G401 (cell line): ENCODE measurements around the gene ADK. TPM values are rescaled to one million over a fixed set of nuclear protein-coding genes. Genes with fewer than 3 reads are reported as not detected.

Source experiments
- DNase-seq: peaks from one replicate; pipeline ENCODE4 v3.0.0-alpha.2; 2015; ENCODE audit warnings: low spot score
- in situ Hi-C: cut with HindIII; loops from 2 replicates; pipeline ENCODE4 v1.10.0; 2016; ENCODE audit warnings: low sequenced_read_pairs, mixed read lengths
- total RNA-seq: library from RNA; depleted of rRNA; stranded (reverse); fragments of >200 nt; shearing (Covaris generic); gene quantifications from 2 replicates; pipeline ENCODE4 v1.2.3, GENCODE V29; 2014

Gene ADK
- total RNA-seq, 1 experiment from 2014 or later, result 99.5 TPM

- in situ Hi-C loops, result no loop called here
- DNase-seq, result no peak
Observed at GRCh38 chr10:74705358-74705980, 554.4 kb downstream of the ADK start.

- in situ Hi-C loops, result no loop called here
- DNase-seq, result no peak
Observed at GRCh38 chr10:74706966-74707365, 555.9 kb downstream of the ADK start.

GRCh38 chr10:74708246-74708645 is 557.2 kb downstream of the ADK start:
- DNase-seq, result no peak

GRCh38 chr10:74718208-74718607 is 567.2 kb downstream of the ADK start:
- no peak for DNase-seq
- in situ Hi-C loops, result no loop called here

More at GRCh38 chr10:74708246-74708645, 557.2 kb downstream of the ADK start:
- in situ Hi-C loops, result no loop called here

- in situ Hi-C loops, result no loop called here
Observed at GRCh38 chr10:74728225-74728624, 577.2 kb downstream of the ADK start.

GRCh38 chr10:74730246-74730645 is 579.2 kb downstream of the ADK start:
- no peak for DNase-seq
- in situ Hi-C loops, result no loop called here

More at GRCh38 chr10:74728225-74728624, 577.2 kb downstream of the ADK start:
- DNase-seq, result no peak

GRCh38 chr10:74733612-74734011 is 582.6 kb downstream of the ADK start:
- in situ Hi-C loops, result no loop called here

GRCh38 chr10:74736029-74736428 is 585.0 kb downstream of the ADK start:
- in situ Hi-C loops, result no loop called here
- DNase-seq, result no peak

More at GRCh38 chr10:74733612-74734011, 582.6 kb downstream of the ADK start:
- DNase-seq, result no peak

- in situ Hi-C loops, result no loop called here
- DNase-seq, result no peak
Observed at GRCh38 chr10:74738052-74738451, 587.0 kb downstream of the ADK start.

- in situ Hi-C loops, result no loop called here
- DNase-seq, result no peak
Observed at GRCh38 chr10:74738542-74738941, 587.5 kb downstream of the ADK start.

GRCh38 chr10:74738985-74739567 is 588.1 kb downstream of the ADK start:
- peak; percentile 12 for DNase-seq
- in situ Hi-C loops, result no loop called here

- DNase-seq, result no peak
- in situ Hi-C loops, result no loop called here
Observed at GRCh38 chr10:74743401-74743800, 592.4 kb downstream of the ADK start.

- in situ Hi-C loops, result no loop called here
- no peak for DNase-seq
Observed at GRCh38 chr10:74745449-74745848, 594.4 kb downstream of the ADK start.

GRCh38 chr10:74746813-74747212 is 595.8 kb downstream of the ADK start:
- DNase-seq, result no peak
- in situ Hi-C loops, result no loop called here

GRCh38 chr10:74748468-74749031 is 597.5 kb downstream of the ADK start:
- no peak for DNase-seq
- in situ Hi-C loops, result no loop called here

GRCh38 chr10:74750848-74751274 is 599.8 kb downstream of the ADK start:
- in situ Hi-C loops, result no loop called here

GRCh38 chr10:74752371-74753040 is 601.5 kb downstream of the ADK start:
- in situ Hi-C loops, result no loop called here
- no peak for DNase-seq

More at GRCh38 chr10:74750848-74751274, 599.8 kb downstream of the ADK start:
- DNase-seq, result no peak

- in situ Hi-C loops, result no loop called here
- DNase-seq, result no peak
Observed at GRCh38 chr10:74753442-74754211, 602.6 kb downstream of the ADK start.

GRCh38 chr10:74754381-74754821 is 603.4 kb downstream of the ADK start:
- DNase-seq, result no peak
- in situ Hi-C loops, result no loop called here
